Kidney epithelial cell (primary cell): ENCODE data around the gene IGFBP5. TPM values are rescaled to one million over a fixed set of nuclear protein-coding genes. Genes with fewer than 3 reads are reported as not detected.

Source experiments
- DNase-seq: peaks from one replicate; pipeline ENCODE4 v3.0.0-alpha.2; 2010; ENCODE audit warnings: low read depth
- H3K27me3 ChIP-seq: 2 replicates; pipeline ENCODE4 v1.6.0; 2011; ENCODE audit warnings: low read length; ENCODE audit not compliant: control insufficient read depth, insufficient read depth
- H3K36me3 ChIP-seq: 2 replicates; pipeline ENCODE4 v1.5.1; 2011; ENCODE audit warnings: low read length; ENCODE audit not compliant: control insufficient read depth, insufficient read depth
- H3K4me3 ChIP-seq: 2 replicates; pipeline ENCODE4 v1.5.1; 2011; ENCODE audit warnings: low read depth, mild to moderate bottlenecking, control low read depth, low read length
- CTCF ChIP-seq: IDR thresholded peaks from 2 replicates; pipeline ENCODE4 v1.5.1; 2011; ENCODE audit warnings: mild to moderate bottlenecking, moderate library complexity, low read length, control low read depth, inconsistent platforms; ENCODE audit not compliant: insufficient read depth, poor library complexity, severe bottlenecking
- total RNA-seq: library from RNA; depleted of rRNA; stranded (reverse); fragments of >200 nt; gene quantifications from 2 replicates; pipeline ENCODE4 v1.2.3, GENCODE V29; 2015

IGFBP5 gene
- total RNA-seq, 1 donor from 2014 or later = 51.7 TPM

DNA sequence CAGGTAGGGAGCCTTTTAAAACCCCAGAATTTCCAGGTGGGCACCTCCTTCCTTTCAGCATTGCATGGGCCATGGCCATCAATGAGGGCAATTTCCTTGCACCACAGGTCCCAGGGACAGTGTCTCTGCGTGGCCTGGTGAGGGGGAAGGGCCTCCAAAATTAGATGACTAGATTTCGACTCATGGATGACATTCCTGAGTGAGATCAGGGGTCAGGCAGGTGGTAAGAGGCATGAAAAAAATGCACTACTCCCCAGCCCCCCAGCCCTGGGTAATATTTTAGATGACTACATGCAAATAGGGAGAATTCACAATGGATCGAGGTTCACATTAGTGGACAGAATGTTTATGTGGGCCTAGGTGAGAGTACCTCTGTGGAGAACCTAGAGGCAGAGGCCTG, 19.0 kb upstream of the IGFBP5 start:
- TF ChIP-seq CTCF = no peak
- Histone ChIP-seq H3K4me3 (no peak overlapping the region), H3K36me3 (no peaks in the 10 kb centered on the region), H3K27me3 (no peaks in the 10 kb centered on the region)
- peak; percentile 63 for DNase-seq

GRCh38 chr2:216713691-216714336, 18.5 kb upstream of the IGFBP5 start:
- no peaks in the 10 kb centered on the region for H3K27me3 ChIP-seq
- no peak for TF ChIP-seq CTCF
- H3K4me3 ChIP-seq = no peak overlapping the region
- no peaks in the 10 kb centered on the region for H3K36me3 ChIP-seq
- peak; percentile 88 for DNase-seq

DNA sequence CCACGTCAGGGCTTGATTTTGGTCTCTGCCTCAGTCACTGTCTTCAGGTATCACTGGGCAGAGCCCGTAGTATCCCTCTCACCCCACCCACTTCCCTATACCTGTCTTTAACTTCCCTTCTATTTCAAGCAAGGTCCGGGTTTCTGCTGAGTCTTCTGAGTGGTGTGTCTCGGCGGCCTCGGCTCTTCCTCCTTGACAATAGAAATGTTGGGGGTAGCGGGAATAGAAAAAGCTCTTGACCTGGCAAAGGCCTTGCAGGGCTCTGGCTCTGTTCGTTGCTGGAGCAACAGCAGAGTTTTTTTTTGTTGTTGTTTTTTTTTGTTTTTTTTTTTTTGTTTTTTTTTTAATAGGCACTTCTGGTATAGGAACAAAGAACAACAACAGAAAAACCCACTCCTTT, 16.0 kb upstream of the IGFBP5 start:
- no peak for TF ChIP-seq CTCF
- no peaks in the 10 kb centered on the region for H3K36me3 ChIP-seq
- H3K4me3 ChIP-seq = no peak overlapping the region
- DNase-seq = no peak
- no peaks in the 10 kb centered on the region for H3K27me3 ChIP-seq

DNA sequence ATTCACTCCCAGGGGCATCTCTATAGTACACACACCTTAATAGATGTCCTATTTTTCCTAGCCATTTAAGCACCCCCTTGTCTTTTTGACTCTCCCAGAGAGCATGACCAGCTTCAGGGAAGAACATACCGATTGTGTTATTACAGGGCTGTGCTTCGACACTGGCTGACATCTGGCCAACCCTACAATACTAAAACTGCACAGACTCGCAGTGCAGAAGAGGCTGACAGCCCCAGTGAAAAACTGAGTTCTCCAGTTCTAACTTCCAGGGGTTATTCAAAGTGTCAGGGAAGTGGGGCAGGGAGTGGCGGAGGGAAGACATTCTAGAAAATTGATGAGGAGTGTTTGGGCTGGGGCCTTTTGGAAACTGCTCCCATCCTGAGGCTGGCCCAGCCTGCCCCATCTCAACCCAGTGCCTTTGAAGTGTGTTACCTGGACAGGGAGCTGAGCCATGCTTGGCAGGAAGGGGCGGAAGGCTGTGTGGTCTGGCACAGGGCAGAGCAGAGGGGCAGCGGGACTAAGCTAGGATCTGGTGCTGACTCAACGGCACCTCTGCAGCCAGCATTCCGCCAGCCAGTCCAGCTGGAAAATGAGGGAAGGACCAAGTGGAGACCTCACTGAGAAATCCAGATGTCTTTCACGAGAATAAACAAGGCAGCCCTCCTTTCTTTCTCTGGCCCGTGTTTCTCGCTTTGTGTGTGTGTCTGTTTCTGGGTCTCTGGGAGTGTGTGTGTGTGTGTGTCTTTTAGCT, 15.4 kb upstream of the IGFBP5 start:
- no peak for TF ChIP-seq CTCF
- no peaks in the 10 kb centered on the region for H3K36me3 ChIP-seq
- no peaks in the 10 kb centered on the region for H3K27me3 ChIP-seq
- no peak overlapping the region for H3K4me3 ChIP-seq
- DNase-seq = no peak

DNA sequence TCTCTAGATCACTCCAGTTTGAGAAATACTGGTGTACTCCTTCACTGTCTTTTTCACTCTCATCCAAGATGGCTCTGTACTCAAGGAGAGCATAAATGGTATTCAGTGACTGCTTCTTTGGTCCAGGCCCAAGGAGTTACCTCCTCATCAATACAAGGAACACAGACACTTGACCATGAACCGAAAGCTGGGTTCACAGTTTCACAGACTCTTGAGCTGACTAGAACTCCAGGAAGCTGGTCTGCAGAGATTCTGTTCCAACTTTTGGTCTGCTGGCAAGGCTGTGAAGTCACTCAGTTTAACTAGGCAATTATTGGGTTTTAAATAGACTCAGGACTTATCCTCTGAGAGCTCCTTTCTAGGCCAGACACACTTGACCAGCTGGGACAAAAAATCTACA, 7.4 kb upstream of the IGFBP5 start:
- TF ChIP-seq CTCF = no peak
- no peaks in the 10 kb centered on the region for H3K36me3 ChIP-seq
- DNase-seq = no peak
- H3K4me3 ChIP-seq = no peak overlapping the region
- H3K27me3 ChIP-seq = no peaks in the 10 kb centered on the region

GRCh38 chr2:216701544-216701943, 6.2 kb upstream of the IGFBP5 start:
- H3K27me3 ChIP-seq = no peaks in the 10 kb centered on the region
- no peak overlapping the region for H3K4me3 ChIP-seq
- no peaks in the 10 kb centered on the region for H3K36me3 ChIP-seq
- no peak for TF ChIP-seq CTCF
- no peak for DNase-seq
